Endothelial cell of umbilical vein (primary cell): ENCODE data around the gene ARHGEF28.

Experiments
- GATA2 ChIP-seq: IDR thresholded peaks from 2 replicates; pipeline ENCODE4 v1.7.0; 2011; ENCODE audit warnings: low read depth, mild to moderate bottlenecking, moderate library complexity, mixed read lengths, low read length; ENCODE audit not compliant: insufficient read length, insufficient read depth
- MYC ChIP-seq: IDR thresholded peaks from one replicate; pipeline ENCODE4 v1.6.1; 2011; ENCODE audit warnings: mild to moderate bottlenecking, low read depth, low read length
- POLR2A ChIP-seq: IDR thresholded peaks from 2 replicates; pipeline ENCODE4 v1.6.1; 2012; ENCODE audit warnings: low read depth, mild to moderate bottlenecking, control low read depth, low read length
- POLR2AphosphoS5 ChIP-seq: IDR thresholded peaks from 2 replicates; pipeline ENCODE4 v1.6.1; 2012; ENCODE audit warnings: low read depth, mild to moderate bottlenecking, control low read depth, low read length, moderate library complexity; ENCODE audit not compliant: insufficient read depth
- TF ChIP-seq, protein P1 (sequence below), 2 donors: IDR thresholded peaks; 1 replicate in 1 of 2; 2 replicates in 1 of 2; pipeline ENCODE4 v1.5.1; 2011; ENCODE audit warnings: low read length in 2 of 2, mild to moderate bottlenecking in 2 of 2, moderate library complexity in 2 of 2, control low read depth in 1 of 2, inconsistent platforms in 1 of 2, low read depth in 1 of 2; ENCODE audit not compliant: insufficient read depth in 1 of 2; ENCODE audit errors: extremely low read depth in 1 of 2
- TF ChIP-seq, protein P2 (sequence below): IDR thresholded peaks from 2 replicates; pipeline ENCODE4 v1.6.1; 2011; ENCODE audit not compliant: insufficient read depth, insufficient read length

DNA sequence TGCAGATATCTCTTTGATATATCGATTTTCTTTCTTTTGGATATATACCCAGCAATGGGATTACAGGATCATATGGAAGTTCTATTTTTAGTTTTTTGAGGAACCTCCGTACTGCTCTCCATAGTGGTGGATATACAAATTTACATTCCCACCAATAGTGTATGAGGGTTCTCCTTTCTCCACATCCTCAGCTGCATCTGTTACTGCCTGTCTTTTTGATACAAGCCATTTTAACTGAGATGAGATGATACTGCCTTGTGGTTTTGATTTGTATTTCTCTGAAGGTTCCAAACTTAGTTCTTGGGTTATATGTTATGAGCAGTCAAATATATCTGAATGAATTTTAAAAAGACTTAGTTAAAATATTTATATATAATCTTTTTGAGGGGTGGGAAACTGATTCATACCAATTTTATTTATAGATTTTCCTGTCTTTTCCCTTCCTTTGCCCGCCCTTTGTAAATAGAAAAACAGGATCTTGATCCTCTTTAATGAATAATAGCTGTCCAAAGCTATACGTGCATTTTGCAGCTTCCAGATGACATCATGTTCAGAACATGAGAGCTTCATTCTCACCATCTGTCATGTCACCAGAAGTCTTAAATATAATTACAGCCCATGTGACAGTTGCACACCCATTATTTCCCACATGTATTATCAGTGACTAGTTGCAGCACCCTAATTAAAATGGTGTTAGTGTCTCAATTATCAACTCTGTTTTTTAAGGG lies 6.2 kb upstream of the ARHGEF28 start:
- TF ChIP-seq, protein P1, sequence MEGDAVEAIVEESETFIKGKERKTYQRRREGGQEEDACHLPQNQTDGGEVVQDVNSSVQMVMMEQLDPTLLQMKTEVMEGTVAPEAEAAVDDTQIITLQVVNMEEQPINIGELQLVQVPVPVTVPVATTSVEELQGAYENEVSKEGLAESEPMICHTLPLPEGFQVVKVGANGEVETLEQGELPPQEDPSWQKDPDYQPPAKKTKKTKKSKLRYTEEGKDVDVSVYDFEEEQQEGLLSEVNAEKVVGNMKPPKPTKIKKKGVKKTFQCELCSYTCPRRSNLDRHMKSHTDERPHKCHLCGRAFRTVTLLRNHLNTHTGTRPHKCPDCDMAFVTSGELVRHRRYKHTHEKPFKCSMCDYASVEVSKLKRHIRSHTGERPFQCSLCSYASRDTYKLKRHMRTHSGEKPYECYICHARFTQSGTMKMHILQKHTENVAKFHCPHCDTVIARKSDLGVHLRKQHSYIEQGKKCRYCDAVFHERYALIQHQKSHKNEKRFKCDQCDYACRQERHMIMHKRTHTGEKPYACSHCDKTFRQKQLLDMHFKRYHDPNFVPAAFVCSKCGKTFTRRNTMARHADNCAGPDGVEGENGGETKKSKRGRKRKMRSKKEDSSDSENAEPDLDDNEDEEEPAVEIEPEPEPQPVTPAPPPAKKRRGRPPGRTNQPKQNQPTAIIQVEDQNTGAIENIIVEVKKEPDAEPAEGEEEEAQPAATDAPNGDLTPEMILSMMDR (IDR thresholded peaks at IDR 0.05; ENCODE audit: extremely low read depth in 1 of 2, insufficient read depth in 1 of 2, low read depth in 1 of 2, low read length in 2 of 2), result no peak
- TF ChIP-seq POLR2A, result no peak
- TF ChIP-seq MYC, result no peak
- no peak for TF ChIP-seq GATA2
- TF ChIP-seq, protein P2, sequence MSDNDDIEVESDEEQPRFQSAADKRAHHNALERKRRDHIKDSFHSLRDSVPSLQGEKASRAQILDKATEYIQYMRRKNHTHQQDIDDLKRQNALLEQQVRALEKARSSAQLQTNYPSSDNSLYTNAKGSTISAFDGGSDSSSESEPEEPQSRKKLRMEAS, result no peak
- no peak for TF ChIP-seq POLR2AphosphoS5
